PFSK-1 (cell line): Measurements from ENCODE around the gene CLIC6.

Experiments
- FOXP2 ChIP-seq: optimal IDR thresholded peaks from 2 replicates; pipeline ENCODE3; 2011; ENCODE audit warnings: borderline replicate concordance, control low read depth, inconsistent platforms; ENCODE audit not compliant: insufficient read depth; ENCODE audit errors: extremely low read length, extremely low read depth
- POLR2AphosphoS5 ChIP-seq: IDR thresholded peaks from 2 replicates; pipeline ENCODE4 v1.6.1; 2012; ENCODE audit warnings: low read depth, mild to moderate bottlenecking, control low read depth, low read length, moderate library complexity
- REST ChIP-seq, 2 experiments: IDR thresholded peaks; 2 replicates each; pipeline versions ENCODE4 v1.6.1 to v1.8.0; 2011 to 2012; ENCODE audit warnings: low read depth in 2 of 2, low read length in 2 of 2, control low read depth in 1 of 2, inconsistent platforms in 1 of 2, mild to moderate bottlenecking in 1 of 2, moderate library complexity in 1 of 2; ENCODE audit not compliant: insufficient read depth in 1 of 2
- SIN3A ChIP-seq: IDR thresholded peaks from 2 replicates; pipeline ENCODE4 v1.6.1; 2012; ENCODE audit warnings: mild to moderate bottlenecking, low read length, moderate library complexity, borderline replicate concordance; ENCODE audit not compliant: insufficient read depth
- TAF1 ChIP-seq: IDR thresholded peaks from 2 replicates; pipeline ENCODE4 v1.6.1; 2012; ENCODE audit warnings: low read length, control low read depth, borderline replicate concordance; ENCODE audit not compliant: insufficient read depth

Gene CLIC6

GRCh38 chr21:34764715-34765284, 96.0 kb downstream of the CLIC6 start:
- TF ChIP-seq POLR2AphosphoS5 (no peak), SIN3A (no peak), REST (IDR thresholded peaks at IDR 0.05; ENCODE audit: insufficient read depth in 1 of 2, low read depth in 2 of 2, low read length in 2 of 2) (no peak), FOXP2 (no peak), TAF1 (no peak)

- TF ChIP-seq FOXP2 (no peak), TAF1 (no peak), SIN3A (no peak), POLR2AphosphoS5 (no peak), REST (IDR thresholded peaks at IDR 0.05; ENCODE audit: insufficient read depth in 1 of 2, low read depth in 2 of 2, low read length in 2 of 2) (no peak)
These were observed 96.8 kb downstream of the CLIC6 start for GRCh38 chr21:34765619-34766018.

GRCh38 chr21:34766862-34767261, 98.1 kb downstream of the CLIC6 start:
- TF ChIP-seq TAF1: no peak
- TF ChIP-seq SIN3A: no peak
- no peak for TF ChIP-seq FOXP2
- no peak for TF ChIP-seq REST (IDR thresholded peaks at IDR 0.05; ENCODE audit: insufficient read depth in 1 of 2, low read depth in 2 of 2, low read length in 2 of 2)
- TF ChIP-seq POLR2AphosphoS5: no peak
